Bone marrow (tissue), 2 donors: Measurements from ENCODE around the gene FASTK.
A peak's percentile ranks its signal among the peaks of the same experiment; 100 is the strongest.

Source experiments
- DNase-seq, 2 donors: peaks; one replicate each; lab custom pipeline; 2025; lab: John Stamatoyannopoulos, UW

The FASTK gene

DNA sequence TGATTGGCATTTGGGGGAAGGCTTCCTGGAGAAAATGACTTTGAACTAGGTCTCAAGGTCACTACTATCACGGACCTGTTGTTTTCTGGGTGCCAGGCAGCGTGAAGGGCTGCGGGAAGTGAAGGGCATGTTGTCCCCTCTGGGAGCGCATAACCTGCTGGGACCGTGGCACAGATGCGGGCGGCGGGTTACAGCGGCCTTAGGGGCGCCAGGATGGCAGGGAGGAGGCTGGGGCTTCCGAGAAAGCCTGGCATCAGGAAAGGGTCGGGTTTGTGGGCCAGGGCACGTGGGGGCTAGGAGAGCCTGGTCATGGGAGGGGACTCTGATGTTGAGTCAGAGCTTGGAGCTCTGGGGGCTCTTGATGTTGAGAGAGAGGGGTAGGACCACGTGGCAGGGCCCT, 15.1 kb downstream of the FASTK start:
- no peak for DNase-seq

DNA sequence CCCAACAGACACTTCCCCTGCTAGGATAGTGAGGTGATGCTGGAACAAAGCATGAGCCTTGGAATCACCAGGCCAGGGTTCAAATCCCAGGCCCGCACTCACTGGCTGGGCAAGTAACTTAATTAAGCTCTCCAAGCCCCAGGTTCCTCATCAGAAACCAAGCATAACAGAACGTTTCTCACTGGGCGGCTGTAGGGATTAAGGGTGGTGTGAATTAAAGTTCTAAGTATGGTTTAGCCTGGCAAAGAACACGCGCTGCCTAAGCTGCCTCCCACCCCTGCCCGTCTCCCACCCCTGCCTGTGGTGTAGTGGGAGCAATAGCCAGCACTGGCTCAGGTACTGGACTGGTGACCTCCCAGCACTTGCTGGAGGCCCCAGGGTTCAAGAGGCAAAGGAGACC, 15.6 kb downstream of the FASTK start:
- DNase-seq, result no peak

DNA sequence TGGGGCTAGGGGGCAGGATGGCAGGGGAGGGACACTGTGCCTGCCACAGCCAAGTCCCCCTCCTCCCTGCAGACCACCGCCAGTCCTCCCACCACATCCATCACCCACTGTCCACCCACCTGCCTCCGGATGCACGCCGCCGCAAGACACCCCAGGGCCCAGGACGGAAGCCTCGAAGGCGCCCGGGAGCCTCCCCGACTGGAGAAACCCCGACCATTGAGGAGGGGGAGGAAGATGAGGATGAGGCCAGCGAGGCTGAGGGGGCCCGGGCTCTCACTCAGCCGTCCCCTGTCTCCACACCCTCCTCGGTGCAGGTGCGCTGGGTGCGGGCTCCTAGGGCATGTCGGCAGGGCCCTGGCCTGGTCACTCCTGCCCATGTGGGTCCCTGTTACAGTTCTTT, 16.2 kb downstream of the FASTK start:
- DNase-seq, result no peak

DNA sequence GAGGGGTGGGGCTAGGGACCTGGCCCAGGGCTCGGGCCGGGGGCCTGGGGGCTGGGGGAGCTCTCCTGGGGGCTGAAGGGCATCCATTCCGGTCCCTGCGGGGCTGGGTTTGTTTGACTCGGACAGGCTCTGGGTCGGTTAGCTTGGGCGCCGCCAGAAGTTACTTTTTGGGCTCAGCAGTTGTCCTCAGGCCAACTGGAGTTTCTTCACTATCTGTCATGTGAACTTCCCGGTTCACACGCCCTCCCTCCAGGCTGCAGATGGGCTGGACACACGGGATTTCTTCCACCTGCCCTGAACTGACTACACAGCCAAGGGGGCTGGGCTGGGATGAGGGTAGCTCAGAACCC, 17.4 kb downstream of the FASTK start:
- no peak for DNase-seq

DNA sequence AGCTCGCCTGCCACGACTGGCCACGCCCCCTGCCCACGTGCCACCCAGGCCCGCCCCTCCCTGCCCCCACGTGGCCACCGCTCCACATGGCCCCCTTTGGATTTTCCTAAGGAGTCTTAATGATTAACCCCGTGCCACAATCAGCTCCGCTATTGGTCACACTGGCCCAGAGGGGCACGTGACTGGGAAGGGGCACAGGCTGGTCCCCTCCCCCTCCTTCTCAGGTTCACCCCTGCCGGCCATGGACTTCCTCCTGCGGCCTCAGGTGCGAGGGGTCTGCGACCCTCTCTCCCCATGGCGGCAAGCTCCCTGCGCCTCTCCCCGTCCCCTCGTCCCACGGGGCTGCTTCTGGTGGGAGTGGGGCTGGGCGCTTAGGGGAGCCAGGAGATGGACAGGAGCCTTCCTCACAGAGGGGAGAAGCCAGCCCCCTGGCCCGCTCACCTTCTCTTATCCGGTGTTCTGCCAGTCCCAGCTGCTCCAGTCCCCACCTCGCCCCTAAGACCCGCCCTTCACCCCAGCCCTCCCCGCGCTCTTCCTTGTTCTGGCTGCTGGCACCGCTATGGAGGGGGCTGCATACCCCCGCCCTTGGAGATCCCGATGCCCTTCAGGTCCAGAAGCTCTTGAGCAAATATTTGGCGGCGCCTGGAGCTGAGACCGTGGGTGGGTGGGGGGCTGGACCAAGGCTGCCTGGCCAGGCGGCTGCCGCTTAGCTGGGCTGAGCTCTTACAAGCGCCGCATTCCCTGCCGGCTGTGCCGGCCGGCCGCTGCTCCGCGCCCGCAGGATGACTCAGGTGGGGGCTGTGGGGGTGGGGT, 18.0 kb downstream of the FASTK start:
- no peak for DNase-seq

DNA sequence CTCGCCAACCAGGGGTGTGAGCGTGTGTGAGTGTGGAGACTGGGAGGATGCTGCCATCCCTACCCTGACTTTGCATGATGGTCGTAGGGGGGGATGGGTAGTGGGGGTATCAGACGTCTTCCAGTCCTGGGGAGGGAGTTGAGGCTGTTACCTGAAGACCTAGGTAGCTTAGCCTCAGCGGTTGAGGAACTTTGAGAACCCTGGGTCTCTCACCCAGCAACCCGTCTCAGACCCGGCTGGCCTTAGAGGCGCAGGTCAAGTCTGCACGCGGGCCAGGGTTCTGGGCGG, 18.6 kb downstream of the FASTK start:
- no peak for DNase-seq

DNA sequence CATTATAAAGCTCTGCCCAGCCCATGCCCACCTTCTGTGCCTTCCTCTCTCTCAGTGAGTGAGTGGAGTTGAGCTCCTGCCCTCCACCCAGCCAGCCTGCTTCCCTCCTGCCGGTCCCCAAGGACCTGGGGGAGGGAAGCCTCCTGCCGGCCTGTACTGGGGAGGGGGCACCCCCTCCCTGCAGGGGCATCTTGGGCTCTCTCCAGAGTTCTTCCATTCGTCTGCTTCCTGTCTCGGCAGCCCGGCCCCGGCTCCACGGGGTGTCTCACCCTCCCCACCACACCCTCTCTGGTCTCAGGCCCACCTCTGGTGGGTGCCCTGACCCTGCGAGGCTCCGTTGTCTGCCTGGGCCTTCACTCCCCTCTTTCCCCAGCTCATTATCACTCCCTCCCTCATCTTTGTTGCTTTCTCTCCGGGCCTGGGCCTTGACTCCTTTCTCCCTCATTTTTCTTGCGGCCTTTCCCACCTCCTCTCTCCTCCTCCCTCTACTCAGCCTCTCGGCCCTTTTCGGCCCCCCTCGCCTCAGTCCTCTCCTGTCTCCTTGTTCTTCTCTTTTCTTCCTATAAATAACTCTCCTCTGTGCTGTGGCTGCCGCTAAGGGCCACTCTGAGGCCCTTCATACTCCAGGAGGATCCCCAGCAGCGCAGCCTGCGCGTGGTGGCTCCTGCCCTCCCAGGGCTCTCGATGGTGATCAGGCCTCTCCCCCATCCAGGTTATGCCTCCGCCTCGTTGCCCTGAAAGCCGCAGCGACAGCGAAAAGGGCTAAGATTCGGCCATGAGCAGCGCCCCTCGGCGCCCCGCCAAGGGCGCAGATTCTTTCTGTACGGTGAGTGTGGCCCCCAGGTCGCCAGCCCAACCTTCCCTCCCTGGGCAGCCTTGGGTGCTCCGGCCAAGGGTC, 19.1 kb downstream of the FASTK start:
- no peak for DNase-seq

DNA sequence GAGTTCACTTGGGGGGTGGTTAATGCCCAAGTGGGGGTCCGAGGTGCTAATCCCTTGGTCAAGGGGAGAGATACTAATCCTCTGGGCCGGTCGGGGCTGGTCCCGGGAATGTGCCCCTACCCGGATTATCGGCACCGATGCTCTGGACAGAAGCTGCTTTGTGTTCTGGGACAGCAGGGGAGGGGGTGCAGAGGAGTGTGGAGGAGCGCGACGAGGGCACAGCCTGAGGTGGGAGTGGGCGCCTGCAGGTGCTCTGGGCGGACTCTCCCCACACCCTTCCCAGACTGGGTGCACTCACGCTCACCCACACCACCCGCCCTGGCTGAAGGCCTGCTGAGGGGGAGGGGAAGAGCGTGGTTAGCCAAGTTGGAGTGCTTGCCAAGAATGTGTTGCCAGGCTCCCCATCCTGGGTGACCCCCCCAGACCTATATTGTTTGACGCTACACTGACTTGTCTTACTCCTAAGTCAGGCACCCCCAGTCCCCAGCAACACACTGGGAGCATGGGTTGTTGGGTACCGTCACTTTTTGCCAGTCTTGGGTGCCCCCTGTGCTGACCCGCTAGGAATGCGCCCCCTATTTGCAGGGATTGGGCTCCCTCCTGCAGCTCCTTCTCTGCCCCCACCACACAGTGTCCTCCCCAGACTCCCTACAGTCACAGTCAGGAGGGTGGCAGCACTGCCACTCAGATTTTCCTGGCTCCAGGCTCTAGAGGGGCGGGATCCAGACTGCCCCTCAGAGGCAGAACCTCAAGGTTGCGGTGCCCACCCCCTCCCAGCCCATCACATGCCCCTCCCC, 20.0 kb downstream of the FASTK start:
- DNase-seq, result no peak

DNA sequence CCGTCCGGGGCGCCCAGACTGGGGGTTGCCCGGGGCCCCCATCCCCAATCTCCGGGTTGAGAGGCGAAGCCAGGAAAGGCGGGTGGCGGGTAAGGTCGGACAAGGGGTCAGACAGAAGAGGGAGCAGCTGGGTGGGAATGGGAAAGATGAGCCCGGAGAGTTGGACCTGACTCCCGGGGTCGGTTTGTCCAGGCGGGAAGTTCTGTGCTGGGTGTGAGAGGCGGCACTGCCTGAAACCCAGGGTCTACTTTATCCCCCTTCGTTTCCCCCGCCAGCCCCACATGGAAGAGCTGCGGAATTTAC, 20.5 kb downstream of the FASTK start:
- DNase-seq, result no peak

DNA sequence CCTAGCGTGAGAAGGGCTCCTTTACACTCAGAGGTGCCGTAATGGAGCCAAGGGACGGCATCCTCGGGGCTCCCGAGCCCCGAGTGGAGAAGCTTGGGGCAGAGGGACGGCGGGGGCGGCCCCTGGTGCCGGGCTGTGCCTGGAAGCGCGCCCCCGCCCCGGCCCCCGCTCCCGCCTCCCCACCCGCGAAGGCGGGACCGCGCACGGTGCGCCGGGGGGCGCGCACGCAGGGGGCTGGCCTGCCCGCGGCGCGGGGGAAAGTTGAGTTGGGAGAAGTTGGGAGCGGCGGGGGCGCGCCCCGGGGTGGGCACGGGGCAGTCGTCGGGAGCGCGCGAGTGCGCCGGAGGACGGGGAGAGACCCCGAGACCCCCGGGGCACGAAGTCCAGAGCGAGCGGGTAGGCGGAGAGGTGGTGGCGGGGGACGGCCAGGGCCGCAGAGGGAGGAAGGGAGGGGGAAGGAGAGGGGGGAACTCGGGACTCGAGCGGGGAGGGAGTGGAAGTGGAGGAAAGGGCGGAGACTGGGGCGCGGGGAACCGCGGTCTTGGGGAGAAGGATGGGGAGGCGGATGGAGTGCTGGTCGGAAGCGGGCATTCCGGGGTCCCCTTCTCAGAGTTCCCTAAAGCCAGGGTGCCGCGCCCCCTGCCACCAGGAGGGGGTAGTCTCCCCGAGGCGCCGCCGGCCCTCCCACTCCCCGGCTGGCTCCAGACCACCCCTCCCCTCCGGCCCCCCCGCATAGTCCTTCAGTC, 21.1 kb downstream of the FASTK start, which contains the start of gene SLC4A2:
Gene SLC4A2 (plus strand): TSS at position 223 of the 746 bp plus-strand sequence. CDS start 2,399 bp downstream, outside the sequence.
- peak; percentile 51 to 80 for DNase-seq

DNA sequence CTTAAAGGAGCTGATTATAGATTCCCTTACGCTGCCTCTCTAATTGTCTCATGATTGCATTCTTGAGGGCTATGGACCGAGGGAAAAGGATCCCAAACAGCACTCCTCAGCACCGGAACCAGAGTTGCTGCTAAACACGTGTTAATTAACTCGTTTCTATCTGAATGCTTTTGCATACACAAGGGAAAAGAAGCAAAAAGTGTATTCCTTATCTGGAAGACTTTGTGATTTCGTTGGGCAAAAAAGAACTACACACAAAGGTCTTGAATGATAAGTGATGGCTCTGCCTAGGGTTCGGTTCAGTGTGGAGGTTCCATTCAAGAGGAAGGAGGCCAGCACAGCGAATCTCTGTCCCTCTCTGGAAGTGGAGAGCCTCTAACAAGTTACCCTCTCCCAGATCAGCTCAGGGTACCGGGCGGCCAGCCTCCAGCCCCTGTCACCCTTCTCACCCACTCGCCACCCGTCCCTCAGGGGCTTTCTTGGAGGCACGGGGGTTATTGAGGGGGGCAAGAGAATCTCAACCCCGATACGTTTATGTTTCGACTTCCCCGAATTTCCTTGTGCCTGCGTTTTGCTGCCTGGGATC, 21.7 kb downstream of the FASTK start:
- DNase-seq, result no peak

DNA sequence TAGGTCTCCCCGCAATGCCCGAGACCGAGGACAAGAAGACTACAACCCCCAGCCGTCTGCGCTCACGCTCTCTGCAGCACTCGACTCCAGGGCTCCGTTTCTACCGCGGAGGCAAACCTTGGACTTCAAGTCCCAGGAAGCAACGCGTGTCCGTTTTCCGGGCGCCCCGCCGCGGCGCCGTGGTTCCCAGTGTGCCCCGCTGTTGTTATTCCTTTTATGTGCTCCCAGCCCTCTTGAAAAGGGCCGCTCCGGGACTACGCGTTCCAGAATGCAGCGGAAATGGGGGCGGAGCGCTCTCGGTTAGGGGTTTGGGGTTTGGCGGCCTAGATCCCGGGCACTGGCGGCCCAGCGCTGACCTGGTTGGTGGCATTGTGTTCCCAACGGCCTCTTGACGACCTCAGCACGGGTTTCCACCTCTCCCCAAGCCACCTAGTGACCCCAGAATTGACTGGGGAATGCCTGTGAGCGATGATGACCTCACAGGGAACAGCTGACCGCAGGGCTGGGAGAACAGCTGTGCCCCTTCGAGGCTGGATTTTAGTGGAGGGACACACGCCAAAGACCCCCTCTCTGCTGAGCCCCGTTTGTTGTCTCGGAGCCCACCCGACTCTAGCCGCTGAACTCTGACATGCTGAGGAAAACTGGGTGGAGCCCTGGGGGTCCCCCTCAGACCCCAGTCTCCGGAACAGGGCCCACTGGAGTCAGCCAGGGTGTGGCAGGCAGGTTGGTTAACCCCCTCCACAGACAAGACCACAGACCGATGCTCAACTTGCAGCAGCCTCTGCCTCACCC, 22.4 kb downstream of the FASTK start:
- peak; percentile 84 to 99 for DNase-seq

DNA sequence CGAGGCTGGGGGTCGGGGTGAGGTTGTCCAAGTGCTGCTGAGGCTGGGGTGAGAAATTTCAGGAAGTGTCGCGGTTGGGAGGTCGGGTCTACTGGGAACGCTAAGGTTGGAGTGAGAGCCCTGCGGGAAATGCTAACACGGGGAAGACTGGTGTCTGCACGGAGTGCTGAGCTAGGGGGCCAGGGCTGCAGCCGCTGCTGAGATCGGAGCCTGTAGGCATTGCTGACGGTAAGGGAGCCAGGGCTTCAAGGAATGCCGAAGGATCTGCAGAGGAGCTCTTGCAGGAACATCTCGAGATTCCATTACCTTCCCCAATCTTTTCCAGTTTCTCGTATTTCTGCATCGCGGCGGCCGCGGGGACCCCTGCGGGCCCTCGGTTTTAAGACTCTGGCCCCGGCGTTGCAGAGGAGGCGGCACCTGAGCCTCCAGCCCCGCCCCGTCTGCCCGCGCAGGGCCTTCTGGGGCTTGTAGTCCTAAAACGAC, 23.1 kb downstream of the FASTK start, which contains the start of gene CDK5:
Gene CDK5 (minus strand): TSS at position 392 of the 483 bp plus-strand sequence. CDS start 49 bp downstream, at position 343.
- DNase-seq, result no peak

DNA sequence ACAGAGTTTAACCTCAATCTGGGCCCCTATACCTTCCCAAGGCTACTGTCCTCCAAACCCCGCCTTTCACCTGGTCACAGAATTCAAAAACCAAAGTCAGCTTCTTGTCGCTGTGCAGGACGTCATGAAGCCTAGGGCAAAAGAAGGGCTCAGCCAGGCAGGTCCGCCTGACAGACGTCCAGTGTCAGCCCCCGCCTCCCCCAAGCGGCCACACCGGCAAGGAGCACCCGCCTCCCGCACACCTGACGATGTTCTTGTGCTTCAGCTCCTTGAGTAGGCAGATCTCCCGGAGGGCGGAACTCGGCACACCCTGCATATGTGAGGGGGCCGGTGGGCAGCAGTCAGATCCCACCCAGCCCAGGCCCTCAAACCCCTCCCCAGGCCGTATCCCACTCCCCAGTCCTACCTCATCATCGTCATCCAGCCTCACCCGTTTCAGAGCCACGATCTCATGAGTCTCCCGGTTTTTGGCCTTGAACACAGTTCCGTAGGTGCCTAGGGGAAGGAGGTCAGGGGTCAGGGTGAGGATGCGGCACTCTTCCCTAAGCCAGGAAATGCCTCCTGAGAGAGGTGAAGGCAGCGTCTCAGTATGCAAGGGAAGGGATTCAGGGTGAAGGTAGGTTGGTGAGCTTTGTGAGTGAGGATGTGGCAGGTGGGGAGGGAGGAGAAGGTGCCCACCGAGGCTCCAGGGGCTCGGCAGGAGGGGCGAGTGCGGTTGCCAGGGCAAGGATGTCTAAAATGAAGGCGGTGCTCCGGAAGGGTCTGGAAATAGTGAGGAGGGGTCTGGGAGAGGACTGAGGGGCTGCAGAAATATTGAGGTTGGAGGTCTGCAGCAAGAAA, 23.7 kb downstream of the FASTK start:
- DNase-seq, result no peak

DNA sequence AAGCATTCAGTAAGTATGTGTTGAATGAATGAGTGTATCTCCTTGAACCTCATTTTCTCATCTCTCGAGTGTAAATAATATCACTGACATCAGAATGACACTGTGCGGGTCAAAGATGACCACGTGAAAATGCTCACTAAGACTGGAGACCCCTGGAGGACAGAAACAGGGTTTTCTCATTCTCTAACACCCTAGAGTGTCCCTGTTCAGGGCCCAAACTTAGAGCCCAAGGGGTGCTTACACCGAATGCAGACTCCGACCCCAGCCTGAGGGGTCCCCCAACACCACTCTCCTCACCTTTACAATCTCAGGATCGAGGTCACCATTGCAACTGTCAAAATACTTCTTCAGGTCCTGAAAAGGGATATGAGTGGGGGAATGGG, 24.3 kb downstream of the FASTK start:
- no peak for DNase-seq

DNA sequence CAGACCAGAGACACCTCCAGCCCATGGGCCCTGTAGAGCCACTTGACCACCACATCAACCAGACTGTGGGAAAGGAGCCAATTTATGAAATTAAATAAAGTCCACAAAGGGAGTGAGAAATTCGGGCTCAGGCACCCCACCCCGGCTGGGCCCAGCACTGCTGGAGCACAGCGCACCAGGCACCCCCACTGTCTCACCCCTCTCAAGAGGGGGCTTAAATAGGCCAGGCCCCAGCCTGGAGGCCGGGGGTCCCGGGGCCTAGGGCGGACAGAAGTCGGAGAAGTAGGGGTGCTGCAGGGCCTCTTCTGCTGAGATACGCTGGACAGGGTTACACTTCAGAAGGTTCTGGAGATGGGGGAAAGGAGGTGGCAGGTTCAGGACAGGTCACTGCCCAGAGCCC, 26.9 kb downstream of the FASTK start:
- DNase-seq, result no peak

DNA sequence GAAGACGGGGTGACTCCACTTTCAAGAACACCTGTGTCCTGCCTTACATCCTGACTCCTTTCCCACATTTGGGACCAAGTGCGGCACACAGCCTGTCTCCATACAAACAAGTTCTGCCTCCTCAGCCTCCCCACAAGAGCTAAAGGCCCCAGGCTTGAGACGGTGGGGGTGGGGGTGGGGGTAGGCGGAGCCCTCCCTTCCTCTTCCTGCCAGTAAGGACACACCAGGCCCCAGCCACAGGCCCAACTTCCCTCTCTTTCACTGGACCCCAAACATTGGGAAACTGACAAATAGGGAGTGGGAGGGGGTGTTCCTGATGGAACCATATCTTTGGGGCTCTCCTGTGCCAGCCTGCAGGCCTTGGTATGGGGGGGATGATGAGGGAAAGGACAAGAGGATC, 27.5 kb downstream of the FASTK start:
- peak in 1 of 2 donors; percentile 15 for DNase-seq

DNA sequence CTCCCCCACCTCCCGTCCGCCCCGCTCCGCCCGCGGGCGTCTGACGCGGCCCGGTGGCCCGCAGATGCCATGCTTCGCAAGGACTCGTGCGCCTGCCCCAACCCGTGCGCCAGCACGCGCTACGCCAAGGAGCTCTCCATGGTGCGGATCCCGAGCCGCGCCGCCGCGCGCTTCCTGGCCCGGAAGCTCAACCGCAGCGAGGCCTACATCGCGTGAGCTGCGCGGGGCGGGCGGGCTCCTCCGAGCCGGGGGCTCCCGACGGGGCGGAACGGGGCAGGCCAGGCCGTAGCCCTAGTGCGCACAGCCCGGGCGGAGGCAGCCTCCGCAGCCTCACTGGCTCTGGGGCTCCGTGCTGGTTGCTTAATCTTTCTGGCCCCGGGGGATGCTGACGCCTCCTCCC, 29.5 kb downstream of the FASTK start:
- no peak for DNase-seq

DNA sequence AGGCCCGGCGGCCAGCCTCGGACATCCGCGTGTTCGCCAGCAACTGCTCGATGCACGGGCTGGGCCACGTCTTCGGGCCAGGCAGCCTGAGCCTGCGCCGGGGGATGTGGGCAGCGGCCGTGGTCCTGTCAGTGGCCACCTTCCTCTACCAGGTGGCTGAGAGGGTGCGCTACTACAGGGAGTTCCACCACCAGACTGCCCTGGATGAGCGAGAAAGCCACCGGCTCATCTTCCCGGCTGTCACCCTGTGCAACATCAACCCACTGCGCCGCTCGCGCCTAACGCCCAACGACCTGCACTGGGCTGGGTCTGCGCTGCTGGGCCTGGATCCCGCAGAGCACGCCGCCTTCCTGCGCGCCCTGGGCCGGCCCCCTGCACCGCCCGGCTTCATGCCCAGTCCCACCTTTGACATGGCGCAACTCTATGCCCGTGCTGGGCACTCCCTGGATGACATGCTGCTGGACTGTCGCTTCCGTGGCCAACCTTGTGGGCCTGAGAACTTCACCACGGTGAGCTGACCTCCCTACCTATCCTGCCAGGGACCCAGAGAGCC, 31.6 kb downstream of the FASTK start:
- DNase-seq, result no peak
